GM19023 (cell line): Measurements from ENCODE around the gene EPS8L3.
"Not testable (repeated sequence)": the region's sequence is repeated elsewhere in the genome, so short reads cannot be mapped to it uniquely, and the experiment has no call there.

Experiments used
- ATAC-seq: cut with Tn5 transposase; IDR thresholded peaks from one replicate; pipeline ENCODE4 v1.9.1; 2021; ENCODE audit warnings: mild to moderate bottlenecking, moderate library complexity; ENCODE audit not compliant: unreplicated experiment

EPS8L3 gene

DNA sequence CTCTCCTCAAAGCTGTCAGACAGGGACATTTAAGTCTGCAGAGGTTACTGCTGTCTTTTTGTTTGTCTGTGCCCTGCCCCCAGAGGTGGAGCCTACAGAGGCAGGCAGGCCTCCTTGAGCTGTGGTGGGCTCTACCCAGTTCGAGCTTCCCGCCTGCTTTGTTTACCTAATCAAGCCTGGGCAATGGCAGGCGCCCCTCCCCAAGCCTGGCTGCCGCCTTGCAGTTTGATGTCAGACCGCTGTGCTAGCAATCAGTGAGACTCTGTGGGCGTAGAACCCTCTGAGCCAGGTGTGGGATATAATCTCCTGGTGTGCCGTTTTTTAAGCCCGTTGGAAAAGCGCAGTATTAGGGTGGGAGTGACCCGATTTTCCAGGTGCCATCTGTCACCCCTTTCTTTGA, 15.4 kb downstream of the EPS8L3 start:
- not testable (repeated sequence) for ATAC-seq

GRCh38 chr1:109740615-109741373, 22.9 kb downstream of the EPS8L3 start, which contains the start of gene GSTM3:
Gene GSTM3, minus strand, starts transcription at chr1:109741038. Its CDS starts 751 bp downstream, at chr1:109740287.
- ATAC-seq, result peak; percentile 33

- ATAC-seq, result peak; percentile 90
These were observed 23.7 kb downstream of the EPS8L3 start for GRCh38 chr1:109739738-109740614.

DNA sequence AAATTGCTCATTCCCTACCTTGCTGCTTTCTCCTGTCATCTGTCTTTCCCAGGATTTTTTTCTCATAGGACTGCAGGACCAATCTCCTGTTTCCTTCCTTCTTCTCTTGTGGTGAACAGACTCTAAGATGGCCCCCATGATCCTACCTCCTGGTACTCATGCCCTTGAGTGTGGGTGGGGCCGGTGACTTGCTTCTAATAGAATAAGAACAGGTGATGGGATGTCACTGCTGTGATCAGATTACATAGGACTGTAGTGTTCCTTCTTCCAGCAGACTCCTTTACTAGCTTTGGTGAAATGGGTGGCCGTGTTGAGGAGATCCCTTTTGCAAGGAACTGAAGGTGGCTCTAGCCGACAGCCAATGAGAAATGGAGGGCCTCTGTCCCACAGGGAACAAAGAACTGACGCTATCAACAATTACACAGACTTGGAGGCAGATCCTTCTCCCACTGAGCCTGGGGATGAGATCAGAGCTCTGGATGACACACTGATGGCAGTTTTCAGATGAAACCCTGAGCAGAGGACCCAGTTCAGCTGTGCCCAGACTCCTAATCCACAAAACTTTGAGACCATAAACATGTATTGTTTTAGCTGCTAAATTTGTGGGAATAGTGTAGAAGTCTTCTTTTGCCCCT, 30.4 kb downstream of the EPS8L3 start:
- no peak for ATAC-seq

DNA sequence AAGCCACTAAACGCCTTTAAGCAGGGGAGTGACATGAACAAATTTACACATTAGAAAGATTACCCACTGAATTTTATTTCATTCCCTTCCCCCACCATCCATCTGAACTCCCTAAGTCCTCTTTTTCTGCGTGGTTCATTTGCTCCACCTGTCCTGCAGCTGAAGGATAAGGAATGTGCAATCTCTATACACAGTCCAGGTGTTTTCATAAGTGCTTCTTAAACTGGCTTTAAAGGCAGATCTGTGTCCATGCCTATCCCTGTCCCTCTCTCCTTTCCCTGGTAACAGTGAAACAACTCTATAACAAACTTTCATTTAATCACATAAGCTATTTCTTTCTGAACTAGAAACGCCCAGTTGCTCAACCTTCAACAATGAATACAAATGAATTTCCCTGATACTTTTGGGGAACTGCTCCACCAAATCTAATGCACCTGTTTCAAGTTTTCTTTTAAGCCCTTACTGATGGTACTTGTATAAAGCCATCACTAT, 31.3 kb downstream of the EPS8L3 start:
- no peak for ATAC-seq

DNA sequence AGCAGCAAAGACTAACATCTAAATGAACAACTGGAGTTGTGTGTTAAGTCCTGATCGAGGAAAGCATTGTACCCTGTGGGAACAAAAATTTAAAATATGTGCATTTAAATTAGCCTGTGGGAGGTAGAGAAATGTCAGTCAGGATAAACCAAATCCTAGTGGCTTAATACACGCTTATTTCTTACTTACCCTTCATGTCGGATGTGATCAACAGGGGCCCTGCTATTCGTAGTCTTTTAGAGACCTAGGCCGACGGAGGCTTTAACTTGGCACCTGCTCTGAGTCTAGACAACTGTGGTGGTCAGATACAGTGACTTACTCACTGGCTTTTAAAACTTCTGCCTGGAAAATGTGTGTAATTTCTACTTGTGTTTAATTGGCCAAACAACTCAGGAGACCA, 33.1 kb downstream of the EPS8L3 start:
- ATAC-seq, result no peak

DNA sequence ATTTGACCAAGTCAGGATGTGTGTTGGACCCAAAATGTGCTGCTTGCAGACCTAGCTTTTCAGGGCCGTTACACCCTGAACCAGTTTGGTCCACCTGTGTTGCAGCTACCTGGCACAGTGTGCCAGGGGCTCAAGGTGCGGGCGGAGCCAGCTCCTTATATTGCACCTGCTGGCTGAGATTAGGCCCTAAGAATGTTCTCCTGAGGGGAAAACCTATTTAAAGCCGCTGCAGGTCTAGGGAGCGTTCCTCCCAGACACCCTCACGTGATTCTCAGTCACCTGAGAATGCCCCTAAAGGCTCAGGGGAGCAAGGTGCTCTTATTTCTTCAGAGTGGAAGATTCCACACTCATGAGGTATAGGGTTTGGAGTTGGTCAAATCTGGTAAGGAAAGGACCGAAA, 34.9 kb downstream of the EPS8L3 start:
- no peak for ATAC-seq

- ATAC-seq, result no peak
These were observed 36.9 kb downstream of the EPS8L3 start for GRCh38 chr1:109726728-109727373.

DNA sequence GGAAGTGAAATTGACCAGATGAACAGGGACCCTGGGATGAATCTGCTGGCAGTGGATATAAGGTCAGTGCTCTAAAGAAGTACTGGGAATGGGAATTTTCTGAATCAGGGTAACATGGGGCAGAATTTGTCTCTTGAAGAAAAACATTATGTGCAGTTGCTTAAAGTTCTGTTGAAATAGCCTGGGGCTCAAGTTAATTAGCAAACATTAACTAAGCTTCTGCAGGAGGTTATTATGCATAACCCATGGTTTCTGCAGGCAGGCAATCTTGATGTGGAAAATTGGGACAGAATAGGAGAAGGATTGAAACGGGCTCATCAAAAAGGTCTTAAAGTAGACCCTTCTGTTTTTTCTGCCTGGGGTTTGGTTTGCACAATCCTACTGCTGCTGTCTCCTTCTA, 37.7 kb downstream of the EPS8L3 start:
- ATAC-seq, result no peak

DNA sequence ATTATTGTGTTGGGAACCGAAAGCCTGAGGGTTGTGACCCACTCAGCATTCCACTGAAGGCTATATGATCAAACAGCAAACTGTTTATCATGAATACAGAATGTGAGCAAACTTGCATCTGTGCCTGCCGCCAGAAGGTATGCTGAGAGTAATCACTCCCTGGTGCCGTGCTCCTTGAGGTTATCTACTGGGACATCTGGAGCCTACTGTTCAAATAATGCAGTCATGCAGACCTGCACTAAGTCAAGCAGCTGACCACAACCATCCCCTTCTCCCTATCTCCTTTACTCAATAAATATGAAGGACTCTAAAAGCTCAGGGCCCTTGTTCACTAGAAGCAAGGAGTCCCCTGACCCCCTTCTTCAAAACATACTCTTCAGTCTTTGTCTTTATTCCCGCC, 38.2 kb downstream of the EPS8L3 start:
- ATAC-seq, result no peak

- no peak for ATAC-seq
These were observed 38.8 kb downstream of the EPS8L3 start for GRCh38 chr1:109724933-109725332.

GRCh38 chr1:109722908-109723691, 40.6 kb downstream of the EPS8L3 start:
- no peak for ATAC-seq

DNA sequence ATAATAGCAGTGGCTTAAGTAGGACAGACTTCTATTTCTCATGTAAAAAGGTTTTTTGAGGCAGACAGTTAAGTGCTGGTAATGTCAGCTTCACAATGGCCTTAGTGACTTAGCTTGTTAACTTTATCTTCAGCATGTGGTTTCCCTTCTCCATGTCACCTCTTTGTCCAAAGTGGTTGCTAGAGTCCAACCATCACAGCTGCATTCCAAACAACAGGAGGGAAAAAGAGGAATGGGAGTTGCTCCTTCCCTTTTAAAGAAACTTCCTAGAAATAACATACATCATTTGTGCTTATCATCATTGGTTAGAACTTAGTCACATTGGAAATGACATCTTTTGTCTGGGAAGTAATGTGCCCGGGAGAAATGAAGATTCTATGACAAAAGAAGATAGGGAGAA, 41.8 kb downstream of the EPS8L3 start:
- no peak for ATAC-seq

DNA sequence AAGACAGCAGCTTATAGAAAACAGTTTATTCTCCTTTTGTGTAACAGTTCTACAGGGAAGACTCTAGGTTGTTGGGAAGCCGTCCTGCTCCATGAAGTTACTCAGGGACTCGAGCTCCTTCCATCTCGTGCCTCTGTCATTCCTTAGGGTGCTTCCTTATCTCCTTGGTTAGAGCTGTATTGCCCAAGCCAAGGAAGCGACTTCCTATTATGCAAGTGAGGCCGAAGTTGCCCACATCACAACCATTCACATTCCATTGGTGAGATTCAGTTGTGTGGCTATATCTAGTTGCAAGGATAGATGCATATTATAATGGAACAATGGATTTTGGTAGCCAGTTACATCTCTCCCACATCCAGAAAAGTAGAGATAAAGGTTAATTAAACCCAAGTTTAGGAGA, 42.7 kb downstream of the EPS8L3 start:
- no peak for ATAC-seq

GRCh38 chr1:109719337-109719837, 44.3 kb downstream of the EPS8L3 start:
- no peak for ATAC-seq

GRCh38 chr1:109718495-109718894, 45.2 kb downstream of the EPS8L3 start:
- ATAC-seq, result no peak

DNA sequence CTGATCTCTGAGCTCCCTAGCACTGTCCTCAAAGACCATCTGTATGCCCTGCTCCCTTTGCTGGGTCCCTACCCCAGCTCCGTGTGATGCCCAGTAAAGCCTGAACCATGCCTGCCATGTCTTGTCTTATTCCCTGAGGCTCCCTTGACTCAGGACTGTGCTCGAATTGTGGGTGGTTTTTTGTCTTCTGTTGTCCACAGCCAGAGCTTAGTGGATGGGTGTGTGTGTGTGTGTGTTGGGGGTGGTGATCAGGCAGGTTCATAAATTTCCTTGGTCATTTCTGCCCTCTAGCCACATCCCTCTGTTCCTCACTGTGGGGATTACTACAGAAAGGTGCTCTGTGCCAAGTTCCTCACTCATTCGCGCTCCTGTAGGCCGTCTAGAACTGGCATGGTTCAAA, 46.0 kb downstream of the EPS8L3 start:
- no peak for ATAC-seq

- no peak for ATAC-seq
These were observed 47.1 kb downstream of the EPS8L3 start for GRCh38 chr1:109716570-109717090.

- ATAC-seq, result no peak
These were observed 47.6 kb downstream of the EPS8L3 start for GRCh38 chr1:109716121-109716520.
